A549 (cell line): ENCODE results near the gene RAB19. TPM values are rescaled to one million over a fixed set of nuclear protein-coding genes. Genes with fewer than 3 reads are reported as not detected.
A peak's percentile ranks its signal among the peaks of the same experiment; 100 is the strongest.

ENCODE experiments used
- ATAC-seq, 2 experiments: fragments of 200-7000 bp in 1 of 2; fragments of >200 bp in 1 of 2; cut with Nextera tagmentation in 1 of 2; cut with Tn5 transposase in 1 of 2; 3 replicates each; pipeline versions ENCODE4 v1.8.0 to v1.9.1; 2018 to 2020; ENCODE audit warnings: mild to moderate bottlenecking in 1 of 2, moderate library complexity in 1 of 2
- CTCF ChIA-PET: fragments of 300-600 bp; sonication (Branson Sonifier 250); formaldehyde crosslinking; extraction: SDS; loops from one replicate; lab custom pipeline; 2021; ENCODE audit warnings: antibody characterized with exemption, inconsistent platforms; lab: Yijun Ruan, JAX
- POLR2A ChIA-PET: fragments of 350-600 bp; formaldehyde crosslinking; extraction: SDS; loops from one replicate; lab custom pipeline; 2021; ENCODE audit warnings: antibody characterized with exemption, inconsistent platforms; lab: Yijun Ruan, JAX
- DNase-seq, 2 experiments: peaks; one replicate each; pipeline versions ENCODE4 v3.0.0 to v3.0.0-alpha.2; 2011 to 2016; ENCODE audit warnings: low read depth in 1 of 2, low spot score in 1 of 2
- FAIRE-seq: peaks from 2 replicates; lab custom pipeline; 2011; peaks lifted over from hg19 to GRCh38; lab: Jason Lieb, UNC
- H3K27ac ChIP-seq, 2 experiments: fragments of >200 bp; sonication (Bioruptor Twin); formaldehyde crosslinking; 3 replicates each; pipeline ENCODE4 v1.5.1; 2016 to 2017
- H3K4me1 ChIP-seq: fragments of >200 bp; sonication (Bioruptor Twin); formaldehyde crosslinking; 3 replicates; pipeline ENCODE4 v1.6.1; 2016
- H3K4me2 ChIP-seq: fragments of >200 bp; sonication (Bioruptor Twin); formaldehyde crosslinking; 3 replicates; pipeline ENCODE4 v1.6.1; 2016
- H3K4me3 ChIP-seq: fragments of >200 bp; sonication (Bioruptor Twin); formaldehyde crosslinking; 3 replicates; pipeline ENCODE4 v1.5.1; 2016
- H3K9me3 ChIP-seq: fragments of >200 bp; sonication (Bioruptor Twin); formaldehyde crosslinking; 3 replicates; pipeline ENCODE4 v1.6.1; 2016
- CHD4 ChIP-seq: fragments of 200-600 bp; sonication (generic); IDR thresholded peaks from 2 replicates; pipeline ENCODE4 v1.6.1; 2016; ENCODE audit warnings: antibody characterized with exemption, mild to moderate bottlenecking, borderline replicate concordance
- E2F6 ChIP-seq: IDR thresholded peaks from 2 replicates; pipeline ENCODE4 v1.6.1; 2012; ENCODE audit warnings: low read depth, borderline replicate concordance
- ELK1 ChIP-seq: fragments of 150-350 bp; IDR thresholded peaks from 2 replicates; pipeline ENCODE4 v1.6.1; 2014; ENCODE audit warnings: low read depth, mild to moderate bottlenecking, low read length
- FOSB ChIP-seq: fragments of 250-450 bp; sonication (Bioruptor Pico); IDR thresholded peaks from 2 replicates; pipeline ENCODE4 v1.5.0; 2020; ENCODE audit warnings: mild to moderate bottlenecking, moderate library complexity
- HES2 ChIP-seq: fragments of >200 bp; sonication (Bioruptor Twin); formaldehyde crosslinking; IDR thresholded peaks from 2 replicates; pipeline ENCODE4 v1.6.1; 2016
- HEYL ChIP-seq: fragments of 250-450 bp; sonication (Bioruptor Pico); IDR thresholded peaks from 2 replicates; pipeline ENCODE4 v1.8.0; 2021; ENCODE audit warnings: mild to moderate bottlenecking, moderate library complexity
- HOXB13 ChIP-seq: fragments of 250-450 bp; sonication (Bioruptor Pico); IDR thresholded peaks from 2 replicates; pipeline ENCODE4 v1.5.0; 2020; ENCODE audit warnings: low read depth, mild to moderate bottlenecking, moderate library complexity
- JUN ChIP-seq, 2 experiments: fragments of >200 bp; sonication (Bioruptor Twin); formaldehyde crosslinking; IDR thresholded peaks; 2 replicates in 1 of 2; 3 replicates in 1 of 2; pipeline ENCODE4 v1.6.1; 2016 to 2017
- MAFK ChIP-seq: fragments of 450-650 bp; IDR thresholded peaks from 2 replicates; pipeline ENCODE4 v1.6.1; 2014; ENCODE audit not compliant: partially characterized antibody
- MAX ChIP-seq: IDR thresholded peaks from 2 replicates; pipeline ENCODE4 v1.6.1; 2012
- RNF2 ChIP-seq: fragments of 200-600 bp; sonication (generic); IDR thresholded peaks from 2 replicates; pipeline ENCODE4 v1.6.1; 2016; ENCODE audit warnings: low read depth, mild to moderate bottlenecking, antibody characterized with exemption, moderate library complexity, borderline replicate concordance
- ZSCAN20 ChIP-seq: fragments of 250-450 bp; sonication (Bioruptor Pico); IDR thresholded peaks from 2 replicates; pipeline ENCODE4 v1.8.0; 2022; ENCODE audit warnings: mild to moderate bottlenecking, moderate library complexity
- WGBS: methylation state at CpG from one replicate; pipeline ENCODE4 v1.1.6; 2017; ENCODE audit errors: missing lambda C conversion rate; 5-methylcytosine and 5-hydroxymethylcytosine counted together
- polyA plus RNA-seq, 4 experiments: library from polyadenylated mRNA; depleted of rRNA in 3 of 4; stranded (reverse); fragments of >200 nt; fragmentation: RNase III in 1 of 4; extraction: RNeasy Plus Mini Kit Qiagen cat#74134 plus additional on column Dnase treatment in 1 of 4; gene quantifications; 2 replicates in 3 of 4; 3 replicates in 1 of 4; pipeline ENCODE4 v1.2.3, GENCODE V29; 2011 to 2017

The RAB19 gene
- polyA plus RNA-seq, 2 of the 4 experiments (the other 2 are of a cell fraction): not detected

- POLR2A ChIA-PET: interaction anchor here (0.7 kb wide), 1 partner anchor 706 kb away, joined by 3 read pairs; no protein-coding TSS in a partner anchor
- H3K4me2 ChIP-seq: no peak overlapping the region
- no peaks in the 10 kb centered on the region for H3K9me3 ChIP-seq
- no peak overlapping the region for H3K4me3 ChIP-seq
- FAIRE-seq (no peak), ATAC-seq (no peak), DNase-seq (no peak)
- 78% methylated on average over 3 of the region's 3 CpGs for WGBS
- no peaks in the 10 kb centered on the region for H3K4me1 ChIP-seq
- TF ChIP-seq HES2: no peak
- TF ChIP-seq MAFK: no peak
- no peak for TF ChIP-seq JUN (IDR thresholded peaks at IDR 0.05)
- no peak for TF ChIP-seq RNF2
- no peak for TF ChIP-seq E2F6
- TF ChIP-seq FOSB (CRISPR knock-in tag): no peak
- TF ChIP-seq ZSCAN20 (CRISPR knock-in tag): no peak
- TF ChIP-seq CHD4: no peak
- H3K27ac ChIP-seq: 0 out of 6 replicates have a peak overlapping the region, but pooled peaks of 1 of the 2 experiments have one; percentile 39
- CTCF ChIA-PET: no interaction called here
Observed at GRCh38 chr7:140364819-140365218, 39.0 kb upstream of the RAB19 start.

GRCh38 chr7:140367528-140367927 is 36.3 kb upstream of the RAB19 start:
- POLR2A ChIA-PET: no interaction called here

GRCh38 chr7:140369294-140369693 is 34.6 kb upstream of the RAB19 start:
- H3K27ac ChIP-seq: no peak overlapping the region
- no peak for FAIRE-seq
- no peak for ATAC-seq
- H3K4me2 ChIP-seq: no peak overlapping the region
- no peaks in the 10 kb centered on the region for H3K4me1 ChIP-seq
- no peak overlapping the region for H3K4me3 ChIP-seq
- TF ChIP-seq MAFK (peak; percentile 37), MAX (no peak)
- no peaks in the 10 kb centered on the region for H3K9me3 ChIP-seq
- ChIA-PET CTCF (no interaction called here), POLR2A (no interaction called here)
- WGBS: 91% methylated on average over 4 of the region's 4 CpGs
- DNase-seq: no peak

More at GRCh38 chr7:140367528-140367927, 36.3 kb upstream of the RAB19 start:
- ATAC-seq: no peak
- H3K4me3 ChIP-seq: no peak overlapping the region
- H3K4me1 ChIP-seq: no peaks in the 10 kb centered on the region
- no peak for TF ChIP-seq HEYL (CRISPR knock-in tag)
- TF ChIP-seq ZSCAN20 (CRISPR knock-in tag): no peak
- TF ChIP-seq ELK1: no peak
- CTCF ChIA-PET: interaction anchor here (0.6 to 0.7 kb wide), 2 partner anchors 108 to 469 kb away, joined by 3 read pairs; no protein-coding TSS in a partner anchor
- WGBS: 91% methylated on average over 9 of the region's 9 CpGs
- no peaks in the 10 kb centered on the region for H3K9me3 ChIP-seq
- DNase-seq: no peak
- H3K4me2 ChIP-seq: no peak overlapping the region
- no peak for FAIRE-seq
- H3K27ac ChIP-seq: no peak overlapping the region

- FAIRE-seq (no peak), ATAC-seq (no peak), DNase-seq (no peak)
- Histone ChIP-seq H3K9me3 (no peaks in the 10 kb centered on the region), H3K4me1 (no peaks in the 10 kb centered on the region), H3K27ac (no peak overlapping the region), H3K4me2 (no peak overlapping the region), H3K4me3 (no peak overlapping the region)
- no peak for TF ChIP-seq HOXB13 (CRISPR knock-in tag)
- TF ChIP-seq MAFK: peak; percentile 17
- CTCF ChIA-PET: interaction anchor here (1.0 kb wide), 1 partner anchor 24 kb away, joined by 3 read pairs; no protein-coding TSS in a partner anchor
- POLR2A ChIA-PET: no interaction called here
- 89% methylated on average over 9 of the region's 9 CpGs for WGBS
Observed at GRCh38 chr7:140375323-140375722, 28.5 kb upstream of the RAB19 start.
